Trophoblast cell (in vitro differentiated cells and primary cell): ENCODE results near the gene KREMEN1.

Experiments used
- DNase-seq, 2 donors: peaks; one replicate each; pipeline ENCODE4 v3.0.0-alpha.2; 2016
- H2AFZ ChIP-seq: 2 replicates; pipeline ENCODE4 v1.6.1; 2013; ENCODE audit warnings: low read length, moderate library complexity, mild to moderate bottlenecking; ENCODE audit not compliant: insufficient read depth, poor library complexity
- H2AK5ac ChIP-seq: 2 replicates; pipeline ENCODE4 v1.6.1; 2013; ENCODE audit warnings: mild to moderate bottlenecking, low read length
- H2BK120ac ChIP-seq: 2 replicates; pipeline ENCODE4 v1.6.1; 2013; ENCODE audit warnings: low read length, mild to moderate bottlenecking, moderate library complexity; ENCODE audit not compliant: insufficient read depth, poor library complexity
- H2BK12ac ChIP-seq: 2 replicates; pipeline ENCODE4 v1.6.1; 2013; ENCODE audit warnings: mild to moderate bottlenecking, low read length, moderate library complexity
- H2BK5ac ChIP-seq: 2 replicates; pipeline ENCODE4 v1.6.1; 2013; ENCODE audit warnings: low read length, low read depth, moderate library complexity, mild to moderate bottlenecking; ENCODE audit not compliant: poor library complexity
- H3K14ac ChIP-seq: 2 replicates; pipeline ENCODE4 v1.6.1; 2013; ENCODE audit warnings: mild to moderate bottlenecking, low read length
- H3K18ac ChIP-seq: 2 replicates; pipeline ENCODE4 v1.6.1; 2013; ENCODE audit warnings: mild to moderate bottlenecking, low read length
- H3K23ac ChIP-seq: 2 replicates; pipeline ENCODE4 v1.6.1; 2013; ENCODE audit warnings: low read length
- H3K27ac ChIP-seq: 2 replicates; pipeline ENCODE4 v1.5.1; 2013; ENCODE audit warnings: low read depth, mild to moderate bottlenecking, inconsistent platforms, low read length, moderate library complexity
- H3K27me3 ChIP-seq: 2 replicates; pipeline ENCODE4 v1.6.1; 2013; ENCODE audit warnings: inconsistent platforms, mild to moderate bottlenecking, low read length, moderate library complexity; ENCODE audit not compliant: insufficient read depth
- H3K36me3 ChIP-seq, 2 experiments: 1 replicate in 1 of 2; 2 replicates in 1 of 2; pipeline ENCODE4 v1.6.1; 2013; ENCODE audit warnings: low read length in 2 of 2, mild to moderate bottlenecking in 2 of 2, moderate library complexity in 1 of 2; ENCODE audit not compliant: insufficient read depth in 2 of 2, control insufficient read depth in 1 of 2
- H3K4ac ChIP-seq: 2 replicates; pipeline ENCODE4 v1.6.1; 2013; ENCODE audit warnings: low read depth, mild to moderate bottlenecking, low read length, moderate library complexity
- H3K4me1 ChIP-seq, 2 experiments: 1 replicate in 1 of 2; 2 replicates in 1 of 2; pipeline ENCODE4 v1.6.1; 2013; ENCODE audit warnings: low read length in 2 of 2, mild to moderate bottlenecking in 2 of 2, moderate library complexity in 1 of 2; ENCODE audit not compliant: insufficient read depth in 2 of 2, control insufficient read depth in 1 of 2
- H3K4me2 ChIP-seq: 2 replicates; pipeline ENCODE4 v1.6.1; 2013; ENCODE audit warnings: inconsistent platforms, mild to moderate bottlenecking, low read length, moderate library complexity
- H3K4me3 ChIP-seq: 2 replicates; pipeline ENCODE4 v1.5.1; 2013; ENCODE audit warnings: mild to moderate bottlenecking, low read depth, low read length, inconsistent platforms
- H3K79me1 ChIP-seq: one replicate; pipeline ENCODE4 v1.6.1; 2013; ENCODE audit warnings: low read length
- H3K79me2 ChIP-seq: 2 replicates; pipeline ENCODE4 v1.6.1; 2013; ENCODE audit warnings: low read length, mild to moderate bottlenecking; ENCODE audit not compliant: control insufficient read depth, insufficient read depth, poor library complexity
- H3K9ac ChIP-seq: 2 replicates; pipeline ENCODE4 v1.6.1; 2013; ENCODE audit warnings: mild to moderate bottlenecking, low read length
- H3K9me3 ChIP-seq: 2 replicates; pipeline ENCODE4 v1.6.1; 2013; ENCODE audit warnings: low read depth, mild to moderate bottlenecking, control low read depth, inconsistent platforms, low read length; ENCODE audit not compliant: insufficient read depth
- H4K12ac ChIP-seq: 2 replicates; pipeline ENCODE4 v1.6.1; 2013; ENCODE audit warnings: low read depth, mild to moderate bottlenecking, low read length, moderate library complexity
- H4K8ac ChIP-seq: 2 replicates; pipeline ENCODE4 v1.6.1; 2013; ENCODE audit warnings: low read depth, mild to moderate bottlenecking, low read length, moderate library complexity
- H4K91ac ChIP-seq: one replicate; pipeline ENCODE4 v1.6.1; 2013; ENCODE audit warnings: low read depth, mild to moderate bottlenecking, low read length, moderate library complexity
- WGBS: extraction: QIAGEN DNeasy Blood & Tissue Kit; methylation state at CpG from one replicate; pipeline ENCODE4 v1.1.7; 2013; ENCODE audit warnings: missing lambda C conversion rate; ENCODE audit not compliant: insufficient read length, insufficient coverage; ENCODE audit errors: extremely low coverage; 5-methylcytosine and 5-hydroxymethylcytosine counted together

Gene KREMEN1

GRCh38 chr22:29121124-29121523 is 48.3 kb downstream of the KREMEN1 start:
- Histone ChIP-seq H3K9ac (no peak overlapping the region), H2AK5ac (no peak overlapping the region), H4K91ac (no peak overlapping the region), H3K36me3 (no peaks in the 10 kb centered on the region), H3K4me1 (no peaks in the 10 kb centered on the region), H3K4me2 (no peak overlapping the region), H3K79me1 (no peaks in the 10 kb centered on the region), H3K4ac (no peak overlapping the region), H2BK120ac (no peak overlapping the region), H3K79me2 (no peaks in the 10 kb centered on the region), H3K14ac (no peak overlapping the region), H3K23ac (no peak overlapping the region), H3K27me3 (no peaks in the 10 kb centered on the region), H4K12ac (no peak overlapping the region), H4K8ac (no peak overlapping the region), H3K9me3 (peaks cover 6% of the 10 kb centered on the region), H2BK5ac (no peak overlapping the region), H3K18ac (no peak overlapping the region), H3K4me3 (no peak overlapping the region), H2BK12ac (no peak overlapping the region), H2AFZ (no peak overlapping the region), H3K27ac (no peak overlapping the region)
- no peak for DNase-seq
- WGBS: no CpG with 5 or more reads among the region's 5 CpGs

- Histone ChIP-seq H4K8ac (no peak overlapping the region), H4K91ac (no peak overlapping the region), H3K14ac (no peak overlapping the region), H3K23ac (no peak overlapping the region), H2BK5ac (no peak overlapping the region), H2BK120ac (no peak overlapping the region), H3K79me1 (no peaks in the 10 kb centered on the region), H3K79me2 (no peaks in the 10 kb centered on the region), H3K27ac (no peak overlapping the region), H3K36me3 (no peaks in the 10 kb centered on the region), H3K9me3 (peaks cover 6% of the 10 kb centered on the region), H3K18ac (no peak overlapping the region), H3K9ac (no peak overlapping the region), H3K4me3 (no peak overlapping the region), H4K12ac (no peak overlapping the region), H2BK12ac (no peak overlapping the region), H3K4me1 (no peaks in the 10 kb centered on the region), H3K27me3 (no peaks in the 10 kb centered on the region), H2AK5ac (no peak overlapping the region), H3K4me2 (no peak overlapping the region), H3K4ac (no peak overlapping the region), H2AFZ (no peak overlapping the region)
- DNase-seq: no peak
Observed at GRCh38 chr22:29122041-29122440, 49.2 kb downstream of the KREMEN1 start.

- Histone ChIP-seq H3K79me2 (no peaks in the 10 kb centered on the region), H3K23ac (no peak overlapping the region), H3K4ac (no peak overlapping the region), H3K27ac (no peak overlapping the region), H3K4me3 (no peak overlapping the region), H3K4me1 (no peaks in the 10 kb centered on the region), H3K9ac (no peak overlapping the region), H3K27me3 (no peaks in the 10 kb centered on the region), H2BK5ac (no peak overlapping the region), H3K79me1 (no peaks in the 10 kb centered on the region), H3K18ac (no peak overlapping the region), H3K14ac (no peak overlapping the region), H2AK5ac (no peak overlapping the region), H3K9me3 (peaks cover 5% of the 10 kb centered on the region), H2AFZ (no peak overlapping the region), H4K91ac (no peak overlapping the region), H4K12ac (no peak overlapping the region), H3K4me2 (no peak overlapping the region), H2BK120ac (no peak overlapping the region), H4K8ac (no peak overlapping the region), H3K36me3 (no peaks in the 10 kb centered on the region), H2BK12ac (no peak overlapping the region)
- WGBS: no CpG with 5 or more reads among the region's 10 CpGs
- DNase-seq: no peak
Observed at GRCh38 chr22:29124777-29125442, 52.1 kb downstream of the KREMEN1 start.

- Histone ChIP-seq H3K9ac (no peak overlapping the region), H3K4me2 (no peak overlapping the region), H4K8ac (no peak overlapping the region), H3K79me1 (no peaks in the 10 kb centered on the region), H2AK5ac (no peak overlapping the region), H3K4ac (no peak overlapping the region), H3K27me3 (no peaks in the 10 kb centered on the region), H3K14ac (no peak overlapping the region), H3K9me3 (peaks cover 1% of the 10 kb centered on the region), H4K91ac (no peak overlapping the region), H3K4me3 (no peak overlapping the region), H4K12ac (no peak overlapping the region), H3K4me1 (no peaks in the 10 kb centered on the region), H3K18ac (no peak overlapping the region), H2BK120ac (no peak overlapping the region), H2AFZ (no peak overlapping the region), H3K36me3 (no peaks in the 10 kb centered on the region), H3K27ac (no peak overlapping the region), H3K23ac (no peak overlapping the region), H2BK5ac (no peak overlapping the region), H2BK12ac (no peak overlapping the region), H3K79me2 (no peaks in the 10 kb centered on the region)
- WGBS: no CpG with 5 or more reads among the region's 2 CpGs
- DNase-seq: no peak
Observed at GRCh38 chr22:29125443-29125778, 52.6 kb downstream of the KREMEN1 start.
